Adipose tissue (tissue), 3 donors: ENCODE results near the gene APBB2. TPM values are rescaled to one million over a fixed set of nuclear protein-coding genes. Genes with fewer than 3 reads are reported as not detected.
A peak's percentile ranks its signal among the peaks of the same experiment; 100 is the strongest.
"Not testable (repeated sequence)": the region's sequence is repeated elsewhere in the genome, so short reads cannot be mapped to it uniquely, and the experiment has no call there.

Experiments
- H3K27ac ChIP-seq: one replicate; pipeline ENCODE4 v1.5.1; 2013; ENCODE audit warnings: low read depth, low read length
- WGBS, 3 donors: extraction: QIAGEN DNeasy Blood & Tissue Kit; methylation state at CpG; one replicate each; pipeline ENCODE4 v1.1.7; 2013; 5-methylcytosine and 5-hydroxymethylcytosine counted together
- polyA plus RNA-seq, 3 donors: library from polyadenylated mRNA; stranded (reverse); fragments of 200-250 nt; gene quantifications; one replicate each; pipeline ENCODE4 v1.2.3, GENCODE V29; 2013
- donor health status: healthy with polysubstance abuse.
- donor health status: Bipolar disorder and iron deficiency.
- donor health status: healthy.

The APBB2 gene
- polyA plus RNA-seq, 3 donors, result 6.1 to 36.6 (median 27.3) TPM

- no peak overlapping the region for H3K27ac ChIP-seq
- WGBS, 3 donors, result 92 to 97% (median 93%) methylated on average over 5 of the region's 5 CpGs
Observed at GRCh38 chr4:40826821-40827220, 387.5 kb downstream of the APBB2 start.

- H3K27ac ChIP-seq, result no peak overlapping the region
- WGBS, 3 donors, result 85 to 91% (median 86%) methylated on average over 19 of the region's 19 CpGs
Observed at GRCh38 chr4:40825014-40825838, 389.1 kb downstream of the APBB2 start.

GRCh38 chr4:40822420-40823166, 391.7 kb downstream of the APBB2 start:
- 91 to 96% (median 91%) methylated on average over 8 of the region's 8 CpGs for WGBS, 3 donors

GRCh38 chr4:40820101-40820500, 394.2 kb downstream of the APBB2 start:
- H3K27ac ChIP-seq, result no peak overlapping the region
- WGBS, 3 donors, result 96 to 98% (median 97%) methylated on average over 11 of the region's 11 CpGs

More at GRCh38 chr4:40822420-40823166, 391.7 kb downstream of the APBB2 start:
- H3K27ac ChIP-seq, result no peak overlapping the region

GRCh38 chr4:40817157-40817556, 397.2 kb downstream of the APBB2 start:
- WGBS, 3 donors, result 93 to 97% (median 95%) methylated on average over 6 of the region's 6 CpGs
- H3K27ac ChIP-seq, result not testable (repeated sequence)

GRCh38 chr4:40812856-40813255, 401.5 kb downstream of the APBB2 start:
- WGBS, 3 donors, result 88 to 93% (median 91%) methylated on average over 2 of the region's 2 CpGs
- no peak overlapping the region for H3K27ac ChIP-seq

- peak overlapping the region; percentile 15 for H3K27ac ChIP-seq
- 52 to 91% (median 64%) methylated on average over 8 of the region's 8 CpGs for WGBS, 3 donors
Observed at GRCh38 chr4:40812386-40812785, 402.0 kb downstream of the APBB2 start.

- peak overlapping the region; percentile 15 for H3K27ac ChIP-seq
- 48 to 77% (median 52%) methylated on average over 7 of the region's 7 CpGs for WGBS, 3 donors
Observed at GRCh38 chr4:40811956-40812355, 402.4 kb downstream of the APBB2 start.

- H3K27ac ChIP-seq, result no peak overlapping the region
- 83 to 86% (median 83%) methylated on average over 8 of the region's 8 CpGs for WGBS, 3 donors
Observed at GRCh38 chr4:40808926-40809457, 405.4 kb downstream of the APBB2 start.

- 93 to 98% (median 98%) methylated on average over 2 of the region's 2 CpGs for WGBS, 3 donors
- H3K27ac ChIP-seq, result no peak overlapping the region
Observed at GRCh38 chr4:40804598-40804997, 409.7 kb downstream of the APBB2 start.

- H3K27ac ChIP-seq, result no peak overlapping the region
- 76 to 93% (median 76%) methylated on average over 3 of the region's 3 CpGs for WGBS, 3 donors
Observed at GRCh38 chr4:40800064-40800463, 414.3 kb downstream of the APBB2 start.

GRCh38 chr4:40789771-40790170, 424.6 kb downstream of the APBB2 start:
- H3K27ac ChIP-seq, result no peak overlapping the region
- 93 to 99% (median 93%) methylated on average over 3 of the region's 3 CpGs for WGBS, 3 donors

GRCh38 chr4:40789031-40789430, 425.3 kb downstream of the APBB2 start:
- 48 to 59% (median 59%) methylated on average over 1 of the region's 1 CpG for WGBS, 3 donors
- H3K27ac ChIP-seq, result no peak overlapping the region

GRCh38 chr4:40788331-40788730, 426.0 kb downstream of the APBB2 start:
- 72 to 91% (median 76%) methylated on average over 2 of the region's 2 CpGs for WGBS, 3 donors
- H3K27ac ChIP-seq, result no peak overlapping the region

- H3K27ac ChIP-seq, result no peak overlapping the region
- 95 to 97% (median 96%) methylated on average over 12 of the region's 12 CpGs for WGBS, 3 donors
Observed at GRCh38 chr4:40785727-40786126, 428.6 kb downstream of the APBB2 start.

GRCh38 chr4:40782876-40783275, 431.5 kb downstream of the APBB2 start:
- no peak overlapping the region for H3K27ac ChIP-seq
- WGBS, 3 donors, result 84 to 94% (median 84%) methylated on average over 2 of the region's 2 CpGs

GRCh38 chr4:40778090-40778489, 436.3 kb downstream of the APBB2 start:
- H3K27ac ChIP-seq, result no peak overlapping the region
- 88 to 93% (median 92%) methylated on average over 1 of the region's 1 CpG for WGBS, 3 donors

- 45 to 65% (median 62%) methylated on average over 1 of the region's 1 CpG for WGBS, 3 donors
- H3K27ac ChIP-seq, result no peak overlapping the region
Observed at GRCh38 chr4:40769266-40769665, 445.1 kb downstream of the APBB2 start.

GRCh38 chr4:40763228-40763716, 451.1 kb downstream of the APBB2 start:
- 62 to 89% (median 64%) methylated on average over 3 of the region's 3 CpGs for WGBS, 3 donors
- no peak overlapping the region for H3K27ac ChIP-seq
